GM21528 (cell line): ENCODE results near the gene CLMN.

ENCODE experiments used
- ATAC-seq: cut with Tn5 transposase; IDR thresholded peaks from one replicate; pipeline ENCODE4 v1.9.1; 2021; ENCODE audit warnings: mild to moderate bottlenecking, moderate library complexity; ENCODE audit not compliant: unreplicated experiment, low FRiP score

CLMN gene

GRCh38 chr14:95322651-95323050 is 2.9 kb upstream of the CLMN start:
- ATAC-seq: no peak

DNA sequence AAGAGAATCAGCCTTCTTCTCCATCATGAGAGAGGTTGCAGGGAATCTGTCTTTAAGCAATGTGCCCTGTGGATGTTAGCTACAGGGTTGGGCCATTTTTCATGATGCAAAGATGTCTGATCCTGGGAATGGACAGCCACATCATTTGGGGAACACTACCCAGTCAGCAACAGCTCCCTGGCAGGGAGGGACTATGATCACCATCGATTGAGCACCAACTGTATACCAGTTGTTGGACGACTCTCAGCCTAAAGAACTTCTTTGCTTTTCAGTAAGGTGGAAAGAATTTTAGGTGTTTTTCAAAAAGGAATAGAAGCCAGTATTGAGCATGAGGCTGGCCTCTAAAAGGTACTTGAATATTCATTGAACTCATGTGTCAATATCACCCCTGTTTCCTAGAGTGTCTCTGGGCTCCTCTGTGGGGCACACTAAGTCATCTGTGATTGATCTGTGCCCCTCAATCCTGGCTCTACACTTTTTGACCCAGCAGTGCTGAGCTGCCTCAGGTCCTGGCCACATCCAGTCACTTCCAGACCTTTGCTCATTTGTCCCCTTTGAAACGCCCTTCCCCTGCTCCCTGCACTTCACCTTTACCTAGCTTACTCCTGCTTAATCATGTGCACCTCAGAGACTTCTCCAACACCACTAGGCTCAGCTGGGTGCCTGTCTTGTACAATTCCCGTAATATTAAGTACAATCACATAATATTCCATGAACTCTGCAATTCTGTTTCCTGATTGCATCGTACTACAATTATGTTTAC is 2.2 kb upstream of the CLMN start:
- no peak for ATAC-seq

DNA sequence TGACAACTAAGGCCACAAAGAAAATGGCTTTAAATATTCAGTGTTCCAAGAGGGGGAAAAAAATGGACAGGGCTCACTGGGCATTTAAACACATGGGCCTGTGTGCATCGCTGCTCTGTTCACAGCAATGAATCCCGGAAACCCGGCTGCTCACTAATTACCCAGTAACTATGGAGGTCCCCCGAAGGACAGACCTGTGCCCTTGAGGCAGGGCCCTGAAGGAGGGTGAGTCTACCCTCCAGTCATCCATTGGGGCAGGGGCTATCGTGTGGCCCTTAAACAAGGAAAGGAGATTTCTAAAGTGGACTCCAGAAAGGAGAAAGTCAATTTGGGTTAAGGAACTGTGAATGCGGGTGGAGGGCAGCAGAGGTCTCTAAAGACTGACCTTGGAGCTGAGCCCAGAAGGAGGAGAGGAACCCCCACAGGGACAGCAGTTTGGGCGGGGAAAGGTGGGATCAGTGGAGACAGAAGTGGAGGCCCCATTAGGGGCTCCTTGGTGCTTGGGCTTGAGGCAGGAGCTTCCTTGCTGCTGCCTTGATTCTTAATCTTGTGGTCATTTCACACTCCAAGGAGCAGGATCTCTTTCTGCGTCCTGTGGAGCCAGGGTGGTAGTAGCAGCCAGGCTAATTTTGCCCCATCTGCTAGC is 1.4 kb upstream of the CLMN start:
- no peak for ATAC-seq

DNA sequence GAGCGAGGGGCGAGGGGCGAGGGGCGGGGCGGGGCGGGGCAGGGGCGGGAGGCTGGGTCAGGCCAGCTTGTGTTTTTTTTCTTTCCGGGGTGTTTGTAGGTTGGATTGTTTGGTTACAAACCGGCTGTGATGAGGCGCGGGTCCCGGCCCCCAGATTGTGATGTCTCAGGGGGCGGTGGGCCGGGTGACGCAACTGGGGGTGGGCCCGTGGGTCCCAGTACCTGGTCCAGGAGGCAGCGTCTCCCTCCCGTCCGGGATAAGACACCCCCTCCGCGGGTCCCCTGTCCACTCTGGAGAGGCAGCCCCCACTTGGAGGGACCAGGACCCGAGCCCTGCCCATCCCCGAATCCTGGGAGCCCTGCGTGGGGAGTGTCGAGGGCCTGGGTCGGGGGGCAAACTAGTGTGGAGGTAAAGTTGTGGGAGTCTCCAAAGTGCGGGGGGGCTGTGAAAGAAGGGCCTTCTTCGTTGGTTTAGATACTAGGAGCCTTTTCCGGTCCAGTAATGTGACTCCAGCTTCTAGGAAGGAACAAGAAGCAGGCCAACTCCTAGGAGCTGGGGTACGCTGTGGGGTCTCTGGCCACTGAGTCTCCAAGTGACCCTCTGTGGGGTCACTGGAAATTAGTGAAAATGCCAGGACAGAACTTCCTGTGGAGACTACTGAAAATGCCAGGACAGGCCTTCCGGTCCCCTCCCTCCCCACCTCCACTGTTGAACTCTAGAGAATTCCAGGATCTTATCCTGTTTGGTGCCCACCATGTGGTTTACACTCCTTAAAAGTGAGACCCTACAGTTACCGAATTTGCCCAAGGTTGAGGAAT is 579 bp upstream of the CLMN start:
- ATAC-seq: no peak

GRCh38 chr14:95318399-95319311 is 1.1 kb downstream of the CLMN start:
- ATAC-seq: no peak

- no peak for ATAC-seq
Measured at GRCh38 chr14:95317817-95318343, 1.8 kb downstream of the CLMN start.

DNA sequence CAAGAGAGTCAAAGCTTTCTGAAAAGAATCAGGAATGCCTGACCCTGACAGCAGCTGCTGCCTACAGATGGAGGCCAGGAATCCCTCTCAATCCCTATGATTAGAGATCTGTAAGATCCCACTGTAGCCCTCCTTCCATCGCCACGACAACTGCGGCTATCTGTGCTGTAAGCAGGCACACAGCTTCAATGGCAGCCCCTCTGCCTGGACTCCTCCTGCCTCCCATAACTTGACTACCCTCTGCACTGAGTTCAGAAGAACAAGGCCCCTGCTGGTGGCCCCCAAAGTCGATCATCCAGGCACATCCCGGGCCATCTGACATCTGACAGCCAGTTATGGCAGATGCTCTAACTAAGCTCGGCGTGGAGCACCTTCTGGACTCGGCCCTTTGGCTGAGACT is 2.9 kb downstream of the CLMN start:
- no peak for ATAC-seq

- no peak for ATAC-seq
Measured at GRCh38 chr14:95315579-95315978, 4.1 kb downstream of the CLMN start.

DNA sequence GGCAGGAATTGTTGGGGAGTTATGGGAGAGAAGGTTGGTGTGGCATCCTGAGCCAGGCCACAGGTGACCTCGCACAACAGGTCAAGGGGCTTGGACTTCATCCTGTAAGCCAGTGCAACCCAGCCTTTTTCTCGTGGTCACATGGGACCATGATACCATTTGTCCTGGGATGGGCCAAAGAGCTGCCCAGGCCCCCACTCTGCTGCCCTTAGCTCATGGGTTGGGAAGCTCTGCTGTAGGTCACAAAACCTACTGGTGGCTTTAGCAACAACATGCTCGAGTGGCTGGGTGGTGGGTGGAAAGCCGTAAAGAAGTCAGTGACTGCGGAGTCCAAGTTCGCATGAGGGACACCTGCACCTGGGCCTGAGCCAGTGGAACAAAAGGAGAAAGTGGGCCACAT is 4.6 kb downstream of the CLMN start:
- no peak for ATAC-seq

- ATAC-seq: no peak
Measured at GRCh38 chr14:95314609-95315008, 5.1 kb downstream of the CLMN start.

- no peak for ATAC-seq
Measured at GRCh38 chr14:95313707-95314106, 6.0 kb downstream of the CLMN start.

DNA sequence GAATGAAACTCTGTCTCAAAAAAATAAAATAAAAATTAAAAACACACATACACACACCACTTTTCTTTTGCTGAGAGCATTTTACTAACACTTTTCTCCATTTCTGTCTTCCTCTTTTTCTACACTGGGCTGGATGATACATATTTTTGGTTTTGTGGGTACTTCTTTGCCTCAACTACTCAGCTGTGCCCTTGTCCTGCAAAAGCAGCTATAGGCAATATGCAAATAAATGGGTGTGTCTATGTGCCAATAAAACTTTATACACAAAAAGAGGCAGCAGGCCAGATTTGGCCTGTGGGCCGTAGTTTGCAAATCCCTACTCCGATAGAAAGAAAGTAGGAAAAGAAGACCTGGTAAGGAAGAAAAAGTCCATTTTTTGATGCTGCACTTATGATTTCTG is 6.5 kb downstream of the CLMN start:
- ATAC-seq: no peak

- ATAC-seq: no peak
Measured at GRCh38 chr14:95312311-95312710, 7.4 kb downstream of the CLMN start.

DNA sequence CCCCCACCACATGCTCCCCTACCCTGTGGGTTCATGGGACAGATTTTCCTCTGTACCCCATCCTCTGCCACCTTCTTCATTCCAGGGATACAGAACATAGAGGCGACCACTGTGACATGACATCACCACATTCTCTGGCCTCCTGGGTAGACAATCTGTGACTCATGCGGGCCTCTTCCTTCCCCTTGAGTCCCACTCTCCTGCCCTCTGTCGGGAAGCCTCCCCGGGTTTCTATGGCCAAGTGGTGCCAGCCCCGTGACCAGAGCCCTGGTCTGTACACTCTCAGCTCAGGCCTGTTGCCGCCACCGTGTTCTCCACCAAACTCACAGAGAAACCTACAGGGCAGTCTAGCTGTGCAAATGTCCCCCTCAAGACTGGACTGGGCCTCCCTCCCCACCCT is 8.0 kb downstream of the CLMN start:
- ATAC-seq: no peak

DNA sequence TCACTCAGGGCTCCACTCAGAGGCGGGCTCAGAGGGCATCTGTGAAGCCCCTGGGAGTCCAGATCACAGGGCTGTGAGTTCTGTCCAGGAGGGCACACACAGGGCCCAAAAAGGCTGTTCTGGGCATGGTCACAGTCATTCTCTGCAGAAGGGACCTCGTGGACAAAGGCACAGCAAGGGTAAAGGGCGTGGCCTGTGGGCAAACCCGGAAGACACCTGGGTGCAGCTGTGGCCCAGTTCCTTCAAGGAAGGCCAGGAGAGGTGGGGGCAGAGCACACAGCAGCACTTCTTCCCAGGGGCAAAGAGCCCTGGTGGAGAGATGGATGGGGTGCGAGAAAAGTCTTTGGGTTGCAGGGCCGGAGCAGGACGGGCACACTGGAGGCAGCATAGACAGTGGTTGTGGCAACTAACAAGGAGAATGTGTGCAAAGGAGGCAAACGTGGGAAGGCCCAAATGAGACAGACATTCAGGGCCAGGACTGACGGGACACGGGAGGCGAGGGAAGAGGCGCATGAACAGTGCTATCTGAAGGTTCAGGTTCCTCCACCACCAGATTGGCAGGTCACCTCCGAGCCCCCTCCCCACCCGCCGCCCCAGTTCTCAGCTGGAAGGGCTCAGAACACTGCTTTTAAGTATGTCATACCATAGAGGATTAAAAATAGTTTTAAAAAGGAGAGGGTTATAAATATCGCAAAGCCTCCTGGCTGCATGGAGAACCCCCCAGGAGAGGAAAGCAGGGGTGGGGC is 8.9 kb downstream of the CLMN start:
- ATAC-seq: no peak

- ATAC-seq: no peak
Measured at GRCh38 chr14:95309261-95310051, 10.3 kb downstream of the CLMN start.

DNA sequence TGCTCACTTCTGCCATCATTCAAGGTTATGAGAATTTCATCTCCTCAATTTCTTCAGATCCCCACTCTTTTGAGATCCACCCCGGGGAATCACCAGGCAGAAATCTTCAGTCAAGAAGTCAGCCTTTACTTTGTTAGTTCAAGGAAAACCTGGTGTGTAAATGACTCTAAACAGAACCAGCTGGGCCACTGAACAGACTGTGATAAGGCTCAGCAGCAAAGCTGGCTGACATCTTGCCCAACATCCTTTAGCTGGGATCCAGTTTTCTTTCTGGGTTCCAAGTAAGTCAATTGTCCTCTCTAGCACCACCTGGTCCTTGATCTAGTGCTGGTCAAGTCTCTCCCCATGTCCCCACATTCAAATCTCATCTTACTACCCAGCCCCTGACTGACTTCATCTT is 11.6 kb downstream of the CLMN start:
- ATAC-seq: no peak

DNA sequence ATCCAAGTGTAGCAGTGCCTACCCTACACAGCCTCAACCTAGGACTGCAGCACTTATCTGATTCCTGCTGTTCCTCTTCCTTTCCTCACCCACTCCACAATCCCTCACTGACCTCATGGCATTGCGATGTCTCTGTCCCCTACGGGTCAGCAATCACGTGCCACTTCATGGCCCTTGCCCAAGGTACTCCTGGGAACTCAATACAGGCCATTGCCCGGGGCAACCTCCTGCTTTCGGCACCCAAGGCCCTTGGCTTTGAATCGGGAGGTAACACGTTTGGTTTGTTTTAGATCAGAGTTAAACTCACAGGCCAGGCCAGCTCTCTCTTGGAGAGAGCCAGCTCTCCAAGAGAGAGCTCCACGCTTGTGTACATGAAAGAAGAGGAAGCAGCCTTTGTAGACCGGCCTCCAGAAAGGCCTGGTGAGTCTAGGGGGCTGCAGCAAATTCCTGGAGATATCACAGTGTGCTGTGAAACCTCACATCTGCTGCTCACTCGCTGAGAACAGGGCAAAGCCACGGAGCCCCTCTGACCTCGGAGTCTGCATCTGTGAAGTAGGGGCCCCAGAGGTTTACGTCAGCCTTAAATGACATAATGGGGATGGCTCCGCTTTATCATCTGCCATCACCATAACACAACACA is 12.2 kb downstream of the CLMN start:
- no peak for ATAC-seq
